ENCODE measurements around the gene NELFB.
"Not testable (repeated sequence)": the region's sequence is repeated elsewhere in the genome, so short reads cannot be mapped to it uniquely, and the experiment has no call there.

The NELFB gene

GRCh38 chr9:137240318-137240840 lies 14.7 kb upstream of the NELFB start:
- peak; percentile 59 for DNase-seq (ENCODE audit: extremely low read depth, low read depth)
- no peak for TF ChIP-seq CTCF (IDR thresholded peaks at IDR 0.05; ENCODE audit: low read depth, low read length)

DNA sequence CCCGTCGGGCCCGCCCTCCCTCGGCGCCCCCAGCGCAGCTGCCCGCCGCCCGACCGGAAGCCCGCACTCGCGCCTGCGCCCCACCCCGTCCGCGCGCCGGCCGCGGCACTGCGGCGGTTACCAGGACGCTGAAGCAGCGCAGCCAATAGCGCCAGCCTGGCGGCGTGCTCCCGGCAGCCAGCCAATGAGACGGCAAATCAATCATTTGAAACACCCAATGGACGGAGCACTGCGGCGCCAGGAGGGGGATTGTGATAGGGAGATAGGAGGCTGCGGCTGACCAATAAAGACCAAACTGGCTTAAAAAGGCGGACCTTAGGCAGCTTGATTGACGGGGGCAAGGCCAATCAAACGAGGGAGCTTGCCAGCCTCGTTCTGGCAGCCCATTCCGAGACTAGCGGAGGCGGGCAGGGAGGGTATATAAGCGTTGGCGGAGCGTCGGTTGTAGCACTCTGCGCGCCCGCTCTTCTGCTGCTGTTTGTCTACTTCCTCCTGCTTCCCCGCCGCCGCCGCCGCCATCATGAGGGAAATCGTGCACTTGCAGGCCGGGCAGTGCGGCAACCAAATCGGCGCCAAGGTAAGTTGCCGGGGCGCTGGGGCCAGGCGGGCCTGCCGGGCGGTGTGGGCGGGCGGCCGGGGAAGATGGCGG lies 14.2 kb upstream of the NELFB start, which contains the start of gene TUBB4B:
TSS of gene TUBB4B (plus strand) at position 447 of the 649 bp plus-strand sequence. CDS start at position 521, 74 bp downstream.
- no peak for TF ChIP-seq CTCF (IDR thresholded peaks at IDR 0.05; ENCODE audit: low read depth, low read length)
- DNase-seq (ENCODE audit: extremely low read depth, low read depth): peak; percentile 100

GRCh38 chr9:137241490-137242268 lies 13.4 kb upstream of the NELFB start:
- no peak for TF ChIP-seq CTCF (IDR thresholded peaks at IDR 0.05; ENCODE audit: low read depth, low read length)
- DNase-seq (ENCODE audit: extremely low read depth, low read depth): no peak

DNA sequence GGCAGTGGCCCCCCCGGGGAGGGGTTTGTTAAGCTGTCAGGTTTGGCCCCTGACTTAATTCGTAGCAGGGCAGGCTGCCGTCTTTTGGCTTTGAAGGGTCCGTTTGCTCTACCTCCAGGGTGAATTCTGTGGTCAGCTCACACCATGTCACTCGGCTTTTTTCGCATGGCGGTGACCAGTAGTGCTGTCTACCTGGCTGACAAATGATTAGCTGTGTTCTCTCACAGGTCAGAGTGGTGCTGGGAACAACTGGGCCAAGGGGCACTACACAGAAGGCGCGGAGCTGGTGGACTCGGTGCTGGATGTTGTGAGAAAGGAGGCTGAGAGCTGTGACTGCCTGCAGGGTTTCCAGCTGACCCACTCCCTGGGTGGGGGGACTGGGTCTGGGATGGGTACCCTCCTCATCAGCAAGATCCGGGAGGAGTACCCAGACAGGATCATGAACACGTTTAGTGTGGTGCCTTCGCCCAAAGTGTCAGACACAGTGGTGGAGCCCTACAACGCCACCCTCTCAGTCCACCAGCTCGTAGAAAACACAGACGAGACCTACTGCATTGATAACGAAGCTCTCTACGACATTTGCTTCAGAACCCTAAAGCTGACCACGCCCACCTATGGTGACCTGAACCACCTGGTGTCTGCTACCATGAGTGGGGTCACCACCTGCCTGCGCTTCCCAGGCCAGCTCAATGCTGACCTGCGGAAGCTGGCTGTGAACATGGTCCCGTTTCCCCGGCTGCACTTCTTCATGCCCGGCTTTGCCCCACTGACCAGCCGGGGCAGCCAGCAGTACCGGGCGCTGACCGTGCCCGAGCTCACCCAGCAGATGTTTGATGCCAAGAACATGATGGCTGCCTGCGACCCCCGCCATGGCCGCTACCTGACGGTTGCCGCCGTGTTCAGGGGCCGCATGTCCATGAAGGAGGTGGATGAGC lies 12.6 kb upstream of the NELFB start:
- no peak for TF ChIP-seq CTCF (IDR thresholded peaks at IDR 0.05; ENCODE audit: low read depth, low read length)
- no peak for DNase-seq (ENCODE audit: extremely low read depth, low read depth)

DNA sequence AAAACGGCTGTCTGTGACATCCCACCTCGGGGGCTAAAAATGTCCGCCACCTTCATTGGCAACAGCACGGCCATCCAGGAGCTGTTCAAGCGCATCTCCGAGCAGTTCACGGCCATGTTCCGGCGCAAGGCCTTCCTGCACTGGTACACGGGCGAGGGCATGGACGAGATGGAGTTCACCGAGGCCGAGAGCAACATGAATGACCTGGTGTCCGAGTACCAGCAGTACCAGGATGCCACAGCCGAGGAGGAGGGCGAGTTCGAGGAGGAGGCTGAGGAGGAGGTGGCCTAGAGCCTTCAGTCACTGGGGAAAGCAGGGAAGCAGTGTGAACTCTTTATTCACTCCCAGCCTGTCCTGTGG lies 11.9 kb upstream of the NELFB start:
- DNase-seq (ENCODE audit: extremely low read depth, low read depth): not testable (repeated sequence)

GRCh38 chr9:137243626-137244485 lies 11.3 kb upstream of the NELFB start:
- no peak for DNase-seq (ENCODE audit: extremely low read depth, low read depth)
- TF ChIP-seq CTCF (IDR thresholded peaks at IDR 0.05; ENCODE audit: low read depth, low read length): no peak

All from AG09319 (cell line).